NOMO-1 treated with dmso at 0.1 percent for 144 hours (cell line): ENCODE measurements around the gene WSCD1.

Source experiments
- DNase-seq: peaks from one replicate; lab custom pipeline; 2025; ENCODE audit not compliant: unreplicated experiment; lab: John Stamatoyannopoulos, UW

WSCD1 gene

GRCh38 chr17:6069539-6070429 lies at the start of gene WSCD1:
Gene WSCD1 (plus strand): TSS chr17:6070379. CDS start chr17:6080659, 10,280 bp downstream.
- DNase-seq: no peak

- DNase-seq: no peak
These were observed 49.2 kb upstream of the WSCD1 start for GRCh38 chr17:6021011-6021400.

GRCh38 chr17:6021627-6022026 lies 48.6 kb upstream of the WSCD1 start:
- DNase-seq: no peak

GRCh38 chr17:6023036-6023831 lies 46.9 kb upstream of the WSCD1 start:
- no peak for DNase-seq

- no peak for DNase-seq
These were observed 45.6 kb upstream of the WSCD1 start for GRCh38 chr17:6024576-6024975.

GRCh38 chr17:6027342-6028024 lies 42.7 kb upstream of the WSCD1 start:
- no peak for DNase-seq

- DNase-seq: no peak
These were observed 41.9 kb upstream of the WSCD1 start for GRCh38 chr17:6028294-6028693.

- no peak for DNase-seq
These were observed 34.3 kb upstream of the WSCD1 start for GRCh38 chr17:6035801-6036394.

GRCh38 chr17:6040504-6040903 lies 29.7 kb upstream of the WSCD1 start:
- DNase-seq: no peak

GRCh38 chr17:6041246-6041645 lies 28.9 kb upstream of the WSCD1 start:
- DNase-seq: no peak

- DNase-seq: no peak
These were observed 26.8 kb upstream of the WSCD1 start for GRCh38 chr17:6043405-6043804.

- DNase-seq: no peak
These were observed 25.9 kb upstream of the WSCD1 start for GRCh38 chr17:6044261-6044660.

GRCh38 chr17:6045621-6046357 lies 24.4 kb upstream of the WSCD1 start:
- DNase-seq: no peak

- DNase-seq: no peak
These were observed 23.7 kb upstream of the WSCD1 start for GRCh38 chr17:6046431-6046830.

GRCh38 chr17:6046931-6047330 lies 23.2 kb upstream of the WSCD1 start:
- no peak for DNase-seq

GRCh38 chr17:6047966-6048365 lies 22.2 kb upstream of the WSCD1 start:
- no peak for DNase-seq

- no peak for DNase-seq
These were observed 21.7 kb upstream of the WSCD1 start for GRCh38 chr17:6048486-6048885.

- DNase-seq: no peak
These were observed 17.3 kb upstream of the WSCD1 start for GRCh38 chr17:6052926-6053325.

- DNase-seq: no peak
These were observed 15.8 kb upstream of the WSCD1 start for GRCh38 chr17:6054372-6054771.

GRCh38 chr17:6056104-6056503 lies 14.1 kb upstream of the WSCD1 start:
- no peak for DNase-seq
